H1 (cell line): ENCODE results near the gene TCL1A. TPM values are rescaled to one million over a fixed set of nuclear protein-coding genes. Genes with fewer than 3 reads are reported as not detected.
A peak's percentile ranks its signal among the peaks of the same experiment; 100 is the strongest.

Experiments used
- CTCF ChIA-PET: fragments of 300-600 bp; sonication (Branson Sonifier 250); formaldehyde crosslinking; loops from one replicate; lab custom pipeline; 2021; ENCODE audit not compliant: partially characterized antibody; lab: Charles Lee
- POLR2A ChIA-PET: fragments of 300-600 bp; sonication (Branson Sonifier 250); formaldehyde crosslinking; loops from one replicate; lab custom pipeline; 2021; ENCODE audit warnings: inconsistent platforms; ENCODE audit not compliant: partially characterized antibody; lab: Charles Lee
- DNase-seq, 2 experiments: peaks; one replicate each; pipeline versions ENCODE4 v3.0.0 to v3.0.0-alpha.2; 2010 to 2022; ENCODE audit warnings: low spot score in 2 of 2, low read depth in 1 of 2, mixed read lengths in 1 of 2
- FAIRE-seq: peaks from 2 replicates; lab custom pipeline; 2011; peaks lifted over from hg19 to GRCh38; lab: Jason Lieb, UNC
- H2AFZ ChIP-seq: 2 replicates; pipeline ENCODE4 v1.8.1; 2012; ENCODE audit warnings: low read length, inconsistent platforms
- H2AK5ac ChIP-seq: 2 replicates; pipeline ENCODE4 v1.6.1; 2013; ENCODE audit warnings: low read depth, low read length
- H2BK120ac ChIP-seq: replicated peaks from 2 replicates; pipeline ENCODE3; 2013; ENCODE audit warnings: low read depth, low read length, inconsistent platforms
- H2BK12ac ChIP-seq: 2 replicates; pipeline ENCODE4 v1.6.1; 2013; ENCODE audit warnings: low read depth, low read length
- H2BK15ac ChIP-seq: 2 replicates; pipeline ENCODE4 v1.6.1; 2013; ENCODE audit warnings: low read length
- H2BK20ac ChIP-seq: 2 replicates; pipeline ENCODE4 v1.6.1; 2013; ENCODE audit warnings: low read length
- H2BK5ac ChIP-seq: 2 replicates; pipeline ENCODE4 v1.6.1; 2013; ENCODE audit warnings: low read depth, low read length
- H3K14ac ChIP-seq: 2 replicates; pipeline ENCODE4 v1.6.1; 2013; ENCODE audit warnings: inconsistent platforms; ENCODE audit not compliant: insufficient read length
- H3K18ac ChIP-seq: 2 replicates; pipeline ENCODE4 v1.6.1; 2013; ENCODE audit warnings: low read length; ENCODE audit errors: extremely low read depth
- H3K23ac ChIP-seq: 2 replicates; pipeline ENCODE4 v1.6.1; 2013; ENCODE audit warnings: inconsistent platforms; ENCODE audit not compliant: insufficient read length
- H3K23me2 ChIP-seq: 2 replicates; pipeline ENCODE4 v1.6.1; 2013; ENCODE audit warnings: low read depth, low read length
- H3K27ac ChIP-seq: 2 replicates; pipeline ENCODE4 v1.6.1; 2011; ENCODE audit warnings: low read depth, low read length, inconsistent platforms
- H3K27me3 ChIP-seq, 4 experiments: replicated peaks in 1 of 4; 1 replicate in 1 of 4; 2 replicates in 3 of 4; pipeline versions ENCODE4 v1.6.1 to v1.8.1; 2011 to 2013; ENCODE audit warnings: low read length in 3 of 4, mild to moderate bottlenecking in 3 of 4, inconsistent platforms in 2 of 4, mixed read lengths in 2 of 4, moderate library complexity in 1 of 4; ENCODE audit not compliant: control insufficient read depth in 3 of 4, insufficient read depth in 3 of 4; ENCODE audit errors: extremely low read depth in 1 of 4
- H3K36me3 ChIP-seq, 4 experiments: 2 replicates each; pipeline versions ENCODE4 v1.6.1 to v1.8.1; 2011 to 2013; ENCODE audit warnings: mild to moderate bottlenecking in 4 of 4, low read length in 3 of 4, moderate library complexity in 2 of 4, control low read depth in 1 of 4, inconsistent platforms in 1 of 4; ENCODE audit not compliant: insufficient read depth in 4 of 4, control insufficient read depth in 2 of 4
- H3K4ac ChIP-seq: replicated peaks from 2 replicates; pipeline ENCODE3; 2013; ENCODE audit warnings: low read length, low read depth, mixed read lengths, inconsistent platforms; ENCODE audit not compliant: insufficient read length
- H3K4me1 ChIP-seq, 4 experiments: replicated peaks in 1 of 4; 1 replicate in 1 of 4; 2 replicates in 3 of 4; pipeline versions ENCODE4 v1.6.1 to v1.8.1; 2011 to 2013; ENCODE audit warnings: low read length in 3 of 4, inconsistent platforms in 2 of 4, mixed read lengths in 1 of 4; ENCODE audit not compliant: insufficient read depth in 4 of 4, control insufficient read depth in 3 of 4
- H3K4me2 ChIP-seq, 2 experiments: 2 replicates each; pipeline versions ENCODE4 v1.6.1 to v1.8.1; 2011 to 2013; ENCODE audit warnings: low read depth in 2 of 2, low read length in 2 of 2, control low read depth in 1 of 2, inconsistent platforms in 1 of 2, mild to moderate bottlenecking in 1 of 2; ENCODE audit not compliant: insufficient read depth in 1 of 2
- H3K4me3 ChIP-seq, 4 experiments: fragments of 200-600, 300-600 bp in 1 of 4; sonication (generic), shearing (Covaris generic), sonication (Bioruptor Twin) in 1 of 4; 2 replicates each; pipeline versions ENCODE4 v1.5.1 to v1.8.1; 2011 to 2016; ENCODE audit warnings: low read length in 4 of 4, low read depth in 3 of 4, control low read depth in 2 of 4, inconsistent platforms in 2 of 4, mild to moderate bottlenecking in 2 of 4, mixed read lengths in 1 of 4, moderate library complexity in 1 of 4; ENCODE audit not compliant: insufficient read depth in 2 of 4; ENCODE audit errors: extremely low read depth in 1 of 4
- H3K56ac ChIP-seq: replicated peaks from 2 replicates; pipeline ENCODE3; 2013; ENCODE audit warnings: low read depth, mild to moderate bottlenecking, mixed read lengths, low read length, inconsistent platforms; ENCODE audit not compliant: insufficient read length
- H3K79me1 ChIP-seq: 2 replicates; pipeline ENCODE4 v1.6.1; 2013; ENCODE audit warnings: low read depth, low read length, control low read depth
- H3K79me2 ChIP-seq, 2 experiments: 2 replicates each; pipeline versions ENCODE4 v1.6.1 to v1.8.1; 2012 to 2013; ENCODE audit warnings: low read length in 2 of 2, mild to moderate bottlenecking in 2 of 2, inconsistent platforms in 1 of 2; ENCODE audit not compliant: insufficient read depth in 2 of 2, control insufficient read depth in 1 of 2
- H3K9ac ChIP-seq, 4 experiments: replicated peaks in 1 of 4; 1 replicate in 1 of 4; 2 replicates in 3 of 4; pipeline versions ENCODE4 v1.6.1 to v1.8.1; 2011 to 2013; ENCODE audit warnings: low read depth in 3 of 4, low read length in 3 of 4, control low read depth in 2 of 4, mild to moderate bottlenecking in 2 of 4, moderate library complexity in 2 of 4, inconsistent platforms in 1 of 4; ENCODE audit errors: extremely low read depth in 1 of 4
- H3K9me3 ChIP-seq, 2 experiments: 2 replicates each; pipeline versions ENCODE4 v1.6.1 to v1.8.1; 2012 to 2013; ENCODE audit warnings: mild to moderate bottlenecking in 2 of 2, moderate library complexity in 2 of 2, control low read depth in 1 of 2, inconsistent platforms in 1 of 2, low read depth in 1 of 2, low read length in 1 of 2, mixed read lengths in 1 of 2; ENCODE audit not compliant: insufficient read depth in 2 of 2
- H4K20me1 ChIP-seq, 2 experiments: replicated peaks in 1 of 2; 2 replicates each; pipeline versions ENCODE3 to v1.8.1; 2011 to 2013; ENCODE audit warnings: inconsistent platforms in 2 of 2, low read length in 2 of 2, mild to moderate bottlenecking in 1 of 2; ENCODE audit not compliant: insufficient read depth in 2 of 2, control insufficient read depth in 1 of 2
- H4K5ac ChIP-seq: 2 replicates; pipeline ENCODE4 v1.6.1; 2013; ENCODE audit warnings: low read length, low read depth, mixed read lengths, inconsistent platforms; ENCODE audit not compliant: insufficient read length
- H4K8ac ChIP-seq: 2 replicates; pipeline ENCODE4 v1.8.0; 2013; ENCODE audit warnings: mild to moderate bottlenecking, moderate library complexity, low read length, inconsistent platforms; ENCODE audit not compliant: insufficient read depth; ENCODE audit errors: extremely low read depth
- H4K91ac ChIP-seq: replicated peaks from 2 replicates; pipeline ENCODE3; 2013; ENCODE audit warnings: low read length, mixed read lengths, inconsistent platforms; ENCODE audit not compliant: insufficient read length
- BCL11A ChIP-seq, 2 experiments: IDR thresholded peaks; one replicate each; pipeline ENCODE4 v1.6.1; 2011; ENCODE audit warnings: low read depth in 2 of 2, low read length in 2 of 2, mild to moderate bottlenecking in 2 of 2
- NANOG ChIP-seq: IDR thresholded peaks from 2 replicates; pipeline ENCODE4 v1.6.1; 2011; ENCODE audit warnings: low read length, low read depth, mild to moderate bottlenecking, inconsistent platforms; ENCODE audit not compliant: insufficient read depth, poor library complexity, severe bottlenecking
- WGBS, 2 experiments: shearing (Covaris generic) in 1 of 2; methylation state at CpG; one replicate each; pipeline versions ENCODE4 v1.1.6 to v1.1.7; 2013 to 2015; ENCODE audit warnings: low lambda C conversion rate in 2 of 2, mixed read lengths in 2 of 2, inconsistent platforms in 1 of 2, low coverage in 1 of 2, missing lambda C conversion rate in 1 of 2; ENCODE audit not compliant: insufficient replicate concordance in 2 of 2, insufficient coverage in 1 of 2, insufficient read length in 1 of 2; ENCODE audit errors: extremely low coverage in 1 of 2, missing lambda C conversion rate in 1 of 2; 5-methylcytosine and 5-hydroxymethylcytosine counted together
- polyA plus RNA-seq, 7 experiments: library from polyadenylated mRNA; depleted of rRNA in 3 of 7; stranded (reverse) in 5 of 7; unstranded in 2 of 7; fragments of >200 nt in 5 of 7; fragments of 200-250 nt in 2 of 7; gene quantifications; 1 replicate in 5 of 7; 2 replicates in 1 of 7; 4 replicates in 1 of 7; pipeline versions ENCODE4 v1.2.1 to v1.2.3, GENCODE V29; 2011 to 2013; ENCODE audit warnings: missing spikeins in 2 of 7, mixed read lengths in 2 of 7
- total RNA-seq: library from RNA; stranded (reverse); fragmentation: NEBNext Ultra II Directional; extraction: Animal tissue kit (Norgen Biotek cat#: 25700); gene quantifications from 2 replicates; pipeline ENCODE4 v1.2.1, GENCODE V29; 2021

TCL1A gene
- total and polyA plus RNA-seq, 2 of the 8 experiments (the other 6 are each of a cell fraction or from before 2014, with no cell fraction given): 0.35 to 7.6 TPM

- H3K4me2 ChIP-seq: no peak overlapping the region
- no peaks in the 10 kb centered on the region for H3K9me3 ChIP-seq
Measured at GRCh38 chr14:95695051-95695450, 18.9 kb downstream of the TCL1A start.

More at GRCh38 chr14:95695051-95695450, 18.9 kb downstream of the TCL1A start:
- no peaks in the 10 kb centered on the region for H3K36me3 ChIP-seq
- no peak overlapping the region for H3K4ac ChIP-seq
- no peak for FAIRE-seq
- H2AFZ ChIP-seq: no peak overlapping the region
- no peak overlapping the region for H3K27ac ChIP-seq
- no peak overlapping the region for H4K8ac ChIP-seq
- H3K4me3 ChIP-seq: no peak overlapping the region
- peaks cover 0 to 1% of the 10 kb centered on the region in 2 experiments for H4K20me1 ChIP-seq
- no peak overlapping the region for H3K18ac ChIP-seq
- no peak for TF ChIP-seq NANOG
- TF ChIP-seq BCL11A (IDR thresholded peaks at IDR 0.05; ENCODE audit: low read depth in 2 of 2, low read length in 2 of 2): no peak
- no peak overlapping the region for H3K23ac ChIP-seq
- H2BK5ac ChIP-seq: no peak overlapping the region
- peaks cover 13 to 33% (median 28%) of the 10 kb centered on the region in 4 experiments for H3K27me3 ChIP-seq
- H4K91ac ChIP-seq: no peak overlapping the region
- H3K56ac ChIP-seq: no peak overlapping the region
- no peak overlapping the region for H2BK15ac ChIP-seq
- no peak overlapping the region for H2BK20ac ChIP-seq
- no peak overlapping the region for H2BK120ac ChIP-seq
- no peaks in the 10 kb centered on the region for H3K23me2 ChIP-seq
- peak overlapping the region; percentile 50; the same call in 1 of the 2 replicates for H2BK12ac ChIP-seq
- CTCF ChIA-PET: interaction anchor here (0.7 to 5.0 kb wide), 3 partner anchors 8 to 162 kb away, joined by 3 to 14 read pairs (median 3); no protein-coding TSS in a partner anchor
- H3K9ac ChIP-seq: no peak overlapping the region
- POLR2A ChIA-PET: interaction anchor here (1.4 kb wide), 1 partner anchor 9 kb away, joined by 3 read pairs; the partner anchor contains the start of gene TCL1B
- peaks cover 6 to 9% (median 7%) of the 10 kb centered on the region in 4 experiments; a peak in 6 of 7 replicates for H3K4me1 ChIP-seq
- no peak overlapping the region for H3K14ac ChIP-seq
- no peaks in the 10 kb centered on the region for H3K79me1 ChIP-seq
- no peak overlapping the region for H4K5ac ChIP-seq
- H2AK5ac ChIP-seq: no peak overlapping the region
- DNase-seq: peak in 1 of 2 experiments; percentile 39
- WGBS, 2 experiments: 75% methylated on average over 5 of the region's 5 CpGs; no CpG with 5 or more reads in 1 of the 2 experiments
- no peaks in the 10 kb centered on the region for H3K79me2 ChIP-seq
